Ureter (tissue), 1 donor: Measurements from ENCODE around the gene RAB6B. TPM values are rescaled to one million over a fixed set of nuclear protein-coding genes. Genes with fewer than 3 reads are reported as not detected.

Source experiments
- DNase-seq: peaks from one replicate; pipeline ENCODE4 v3.0.0-alpha.2; 2020; ENCODE audit warnings: low spot score
- total RNA-seq: library from RNA; stranded (reverse); gene quantifications from one replicate; pipeline ENCODE4 v1.2.4, GENCODE V29; 2023
- donor health status: DM: yes; HTN: yes; CAD: no.

RAB6B gene
- total RNA-seq, 1 donor from 2014 or later: 8.2 TPM

- DNase-seq: no peak
Observed at GRCh38 chr3:133857767-133858166, 37.9 kb downstream of the RAB6B start.

DNA sequence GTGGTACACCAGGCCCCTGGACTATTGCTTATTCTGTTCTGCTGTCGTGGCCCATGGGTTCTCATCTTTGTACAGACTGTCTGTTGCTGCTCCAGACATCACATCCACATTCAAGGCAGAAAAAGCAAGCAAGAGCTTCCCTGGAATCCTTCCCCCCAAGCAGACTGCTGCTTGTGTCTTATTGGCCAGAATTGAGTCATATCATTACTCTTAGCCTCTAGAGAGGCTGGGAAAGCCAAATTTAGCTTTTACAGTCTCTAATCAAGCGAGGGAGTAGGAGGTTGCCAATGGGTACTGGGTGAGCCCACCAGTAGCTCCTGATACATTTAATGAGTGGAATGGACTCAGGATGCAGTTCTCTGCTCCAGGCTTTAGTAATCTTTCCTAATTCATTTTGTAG lies 39.4 kb downstream of the RAB6B start:
- DNase-seq: no peak

GRCh38 chr3:133855772-133856171 lies 39.9 kb downstream of the RAB6B start:
- no peak for DNase-seq

- no peak for DNase-seq
Observed at GRCh38 chr3:133855002-133855370, 40.7 kb downstream of the RAB6B start.

GRCh38 chr3:133854264-133855001 lies 41.2 kb downstream of the RAB6B start:
- no peak for DNase-seq

DNA sequence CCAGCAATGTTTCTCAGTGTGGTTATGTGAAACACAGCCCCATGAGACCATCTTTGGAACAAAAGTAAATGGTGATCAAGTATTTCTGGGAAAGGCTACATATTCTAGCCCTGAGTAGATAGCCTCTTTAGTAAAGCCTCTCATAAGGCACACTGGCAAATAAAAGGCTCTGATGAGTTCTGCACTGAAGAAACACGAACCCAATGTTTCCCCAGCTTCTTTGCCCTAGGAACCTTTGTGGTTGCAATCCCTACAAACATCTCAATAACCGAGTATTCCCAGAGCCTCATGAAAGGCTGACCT lies 41.8 kb downstream of the RAB6B start:
- DNase-seq: no peak

GRCh38 chr3:133853063-133853924 lies 42.4 kb downstream of the RAB6B start:
- no peak for DNase-seq

GRCh38 chr3:133851931-133852330 lies 43.8 kb downstream of the RAB6B start:
- DNase-seq: no peak

DNA sequence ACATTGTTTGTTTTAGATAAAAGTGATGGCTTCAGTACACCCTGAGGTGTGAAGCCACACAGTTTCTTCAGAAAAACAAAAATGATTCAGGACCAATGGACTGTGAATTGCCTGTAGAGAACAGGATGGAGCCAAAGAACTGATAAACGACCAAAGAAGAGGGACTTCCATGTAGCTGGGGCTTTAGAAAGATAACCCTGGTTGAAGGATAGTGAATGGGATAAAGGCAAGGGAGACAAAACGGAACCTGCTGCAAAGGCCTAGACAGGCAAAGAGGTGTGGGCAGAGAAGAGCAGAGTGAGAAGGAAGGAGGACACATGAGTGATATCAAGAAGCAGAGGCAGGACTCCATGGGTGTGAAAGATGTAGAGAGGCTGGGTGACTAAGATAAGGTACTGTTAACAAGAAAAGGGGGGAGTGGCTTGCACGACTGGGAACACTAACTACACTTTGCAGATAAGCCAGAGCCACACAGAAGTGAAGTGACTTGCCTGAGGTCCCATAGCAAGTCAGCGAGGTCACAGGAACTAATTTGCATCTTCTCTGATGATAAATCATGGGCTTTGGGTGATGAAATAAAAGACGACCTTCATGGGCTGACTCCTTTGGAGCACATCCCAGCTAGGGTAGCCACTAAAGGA lies 44.3 kb downstream of the RAB6B start:
- DNase-seq: no peak

- DNase-seq: no peak
Observed at GRCh38 chr3:133850034-133850433, 45.6 kb downstream of the RAB6B start.

GRCh38 chr3:133849346-133849745 lies 46.3 kb downstream of the RAB6B start:
- DNase-seq: no peak

GRCh38 chr3:133845127-133845526 lies 50.6 kb downstream of the RAB6B start:
- DNase-seq: no peak

GRCh38 chr3:133843634-133844033 lies 52.0 kb downstream of the RAB6B start:
- no peak for DNase-seq

- DNase-seq: no peak
Observed at GRCh38 chr3:133842158-133842557, 53.5 kb downstream of the RAB6B start.

GRCh38 chr3:133841196-133841595 lies 54.5 kb downstream of the RAB6B start:
- DNase-seq: no peak

DNA sequence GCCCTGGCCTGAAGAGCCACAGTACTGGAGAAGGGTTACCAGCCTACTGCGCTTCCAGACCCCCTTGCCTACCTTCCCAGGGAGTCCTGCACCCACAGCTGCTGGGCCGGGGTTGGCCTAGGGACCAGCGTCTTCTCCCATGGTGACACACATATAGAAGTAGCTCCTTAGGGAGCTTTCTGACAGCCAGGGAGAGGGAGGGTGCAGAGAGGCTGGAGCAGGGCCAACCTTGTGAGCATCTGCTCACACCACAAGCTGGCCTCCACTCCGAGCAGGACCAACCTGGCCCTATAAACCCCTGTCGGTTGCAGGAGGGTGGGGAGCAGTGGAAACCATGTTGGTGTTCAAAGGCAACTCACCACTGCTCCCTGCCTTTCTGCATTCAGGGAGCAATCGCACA lies 54.9 kb downstream of the RAB6B start:
- no peak for DNase-seq

GRCh38 chr3:133840055-133840737 lies 55.5 kb downstream of the RAB6B start:
- DNase-seq: no peak

GRCh38 chr3:133838916-133839800 lies 56.5 kb downstream of the RAB6B start:
- DNase-seq: no peak

GRCh38 chr3:133838296-133838789 lies 57.3 kb downstream of the RAB6B start:
- DNase-seq: no peak

DNA sequence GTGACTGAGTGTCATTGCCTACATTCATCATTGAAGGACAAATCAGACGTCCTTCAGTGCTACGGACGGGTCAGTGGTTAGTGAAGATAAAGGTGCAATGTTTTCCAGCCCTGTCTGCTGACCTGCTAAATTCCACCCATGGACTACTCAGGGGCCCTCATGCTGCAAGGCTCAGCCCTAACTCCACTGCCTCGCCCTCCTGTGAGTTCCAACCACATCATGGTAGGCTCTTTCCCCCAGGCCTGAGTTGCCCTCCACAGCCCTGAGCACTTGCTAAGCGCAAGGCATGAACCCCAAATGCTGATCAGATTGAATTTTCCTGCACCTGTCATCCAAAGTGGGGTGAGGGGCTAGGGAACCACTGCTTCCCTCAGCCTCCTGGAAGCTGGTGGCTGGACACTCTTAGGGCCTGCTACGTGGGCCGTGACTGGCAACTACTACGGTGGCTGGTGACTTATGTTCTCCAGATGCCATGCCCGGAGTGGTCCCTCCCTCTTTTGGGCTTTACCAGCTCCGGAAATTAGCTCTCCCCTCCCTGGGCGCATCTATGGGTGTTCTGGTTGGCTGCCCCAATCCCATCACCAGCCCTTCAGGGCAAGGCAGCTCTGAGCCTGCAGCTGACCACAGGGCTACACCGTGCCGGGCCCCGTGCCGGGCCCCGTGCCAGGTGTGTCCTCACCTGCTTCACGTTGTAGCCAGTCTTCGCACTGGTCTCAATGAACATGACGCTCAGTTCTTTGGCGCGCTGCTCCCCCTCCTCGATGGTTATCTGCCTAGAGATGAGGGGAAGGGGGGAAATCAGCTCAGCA lies 58.0 kb downstream of the RAB6B start:
- DNase-seq: no peak
